Measurements from ENCODE around the gene ASAP3. TPM values are rescaled to one million over a fixed set of nuclear protein-coding genes. Genes with fewer than 3 reads are reported as not detected.

The ASAP3 gene
- total and polyA plus RNA-seq, 9 of the 15 experiments (the other 6 are each of a cell fraction or from before 2014, with no cell fraction given): 1.7 to 31.2 (median 17.4) TPM

DNA sequence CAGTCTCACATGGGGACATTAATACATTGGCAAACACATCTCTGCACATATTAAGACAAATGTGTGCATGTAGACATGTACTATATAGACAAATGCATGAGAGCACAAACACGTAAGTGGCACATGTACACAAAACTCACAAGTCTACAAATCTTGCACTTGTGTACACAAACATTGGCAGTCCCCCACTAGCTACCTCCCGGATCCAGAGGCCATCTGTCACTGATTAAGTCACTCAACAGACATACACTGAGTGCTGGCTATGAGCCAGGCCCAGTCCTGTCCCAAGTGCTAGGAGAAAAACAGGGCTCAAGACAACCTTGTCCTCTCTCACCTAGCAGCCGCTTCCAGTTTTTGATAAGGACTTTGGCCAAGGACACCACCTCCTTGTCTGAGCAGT is 66.4 kb downstream of the ASAP3 start (continued):
- no peak for TF ChIP-seq GABPA (tag; conservative IDR thresholded peaks at IDR 0.05; ENCODE audit: low read depth)
- no peak for TF ChIP-seq ZNF76 (CRISPR knock-in tag; IDR thresholded peaks at IDR 0.05; ENCODE audit: borderline replicate concordance)
- TF ChIP-seq CBX1 (IDR thresholded peaks at IDR 0.05; ENCODE audit: low read depth): no peak
- no peak for TF ChIP-seq POLR2A (conservative IDR thresholded peaks at IDR 0.05)
- TF ChIP-seq, protein P1, sequence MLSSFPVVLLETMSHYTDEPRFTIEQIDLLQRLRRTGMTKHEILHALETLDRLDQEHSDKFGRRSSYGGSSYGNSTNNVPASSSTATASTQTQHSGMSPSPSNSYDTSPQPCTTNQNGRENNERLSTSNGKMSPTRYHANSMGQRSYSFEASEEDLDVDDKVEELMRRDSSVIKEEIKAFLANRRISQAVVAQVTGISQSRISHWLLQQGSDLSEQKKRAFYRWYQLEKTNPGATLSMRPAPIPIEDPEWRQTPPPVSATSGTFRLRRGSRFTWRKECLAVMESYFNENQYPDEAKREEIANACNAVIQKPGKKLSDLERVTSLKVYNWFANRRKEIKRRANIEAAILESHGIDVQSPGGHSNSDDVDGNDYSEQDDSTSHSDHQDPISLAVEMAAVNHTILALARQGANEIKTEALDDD (IDR thresholded peaks at IDR 0.05): no peak
- TF ChIP-seq MAFG (tag; conservative IDR thresholded peaks at IDR 0.05): no peak
- TF ChIP-seq CHD2 (IDR thresholded peaks at IDR 0.05; ENCODE audit: low read depth, low read length): no peak
- no peak for TF ChIP-seq CBX2 (IDR thresholded peaks at IDR 0.05; ENCODE audit: insufficient read depth, low read length, poor library complexity, severe bottlenecking)
- TF ChIP-seq CTBP1 (IDR thresholded peaks at IDR 0.05; ENCODE audit: borderline replicate concordance): peak; percentile 33; the same call in 1 of the 2 replicates
- TF ChIP-seq POLR2H (tag; IDR thresholded peaks at IDR 0.05; ENCODE audit: low read depth): no peak
- no peak for TF ChIP-seq NFATC3 (IDR thresholded peaks at IDR 0.05)
- TF ChIP-seq ARID2 (IDR thresholded peaks at IDR 0.05): no peak
- no peak for TF ChIP-seq GATAD2A (IDR thresholded peaks at IDR 0.05)
- TF ChIP-seq FOXP4 (CRISPR knock-in tag; IDR thresholded peaks at IDR 0.05; ENCODE audit: borderline replicate concordance): no peak
- 0 out of 4 replicates have a peak, but pooled peaks of 1 of the 2 experiments have one; percentile 28 for TF ChIP-seq HDAC1 (IDR thresholded peaks at IDR 0.05)
- TF ChIP-seq MEF2D (tag; conservative IDR thresholded peaks at IDR 0.05; ENCODE audit: low read depth): no peak
- no peak for TF ChIP-seq NBN (IDR thresholded peaks at IDR 0.05; ENCODE audit: low read depth)
- TF ChIP-seq NEUROD1 (IDR thresholded peaks at IDR 0.05; ENCODE audit: borderline replicate concordance, low read depth, low read length, partially characterized antibody): no peak
- no peak for TF ChIP-seq ZNF280B (CRISPR knock-in tag; IDR thresholded peaks at IDR 0.05)
- TF ChIP-seq CBFA2T3 (IDR thresholded peaks at IDR 0.05): peak; percentile 72
- no peak for TF ChIP-seq MCM3 (IDR thresholded peaks at IDR 0.05)
- TF ChIP-seq RBFOX2 (IDR thresholded peaks at IDR 0.05; ENCODE audit: low read depth, low read length): no peak
- TF ChIP-seq CREB3L1 (IDR thresholded peaks at IDR 0.05; ENCODE audit: borderline replicate concordance, low read depth): no peak
- TF ChIP-seq SP2 (IDR thresholded peaks at IDR 0.05; ENCODE audit: extremely low read depth, low read depth, low read length, poor library complexity, severe bottlenecking): no peak
- TF ChIP-seq ZNF444 (CRISPR knock-in tag; IDR thresholded peaks at IDR 0.05): no peak
- TF ChIP-seq RBBP5 (IDR thresholded peaks at IDR 0.05; ENCODE audit: borderline replicate concordance, insufficient read depth, low read length, poor library complexity, severe bottlenecking): no peak
